Measurements from ENCODE around the gene AGER.

DNA sequence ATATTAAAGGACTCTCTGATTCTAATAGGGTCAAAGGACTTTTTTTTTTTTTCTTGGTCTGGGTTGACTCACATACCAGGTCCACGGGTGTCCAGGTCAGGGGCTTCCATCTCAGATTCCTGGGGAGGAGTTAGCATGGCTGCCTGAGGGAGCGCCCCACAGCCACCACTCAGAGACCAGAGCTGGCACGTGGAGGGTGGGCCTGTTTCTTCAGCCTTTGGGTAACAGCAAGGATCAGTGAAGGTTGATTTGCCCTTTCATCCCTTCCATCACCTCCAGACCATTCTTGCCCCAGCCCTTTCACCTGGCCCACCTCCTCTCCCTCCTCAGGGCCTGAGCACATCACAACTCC, 14.3 kb upstream of the AGER start:
- TF ChIP-seq POLR2A (IDR thresholded peaks at IDR 0.05) (no peak), POLR2AphosphoS5 (IDR thresholded peaks at IDR 0.05) (no peak)
- TF ChIP-seq, protein P1, sequence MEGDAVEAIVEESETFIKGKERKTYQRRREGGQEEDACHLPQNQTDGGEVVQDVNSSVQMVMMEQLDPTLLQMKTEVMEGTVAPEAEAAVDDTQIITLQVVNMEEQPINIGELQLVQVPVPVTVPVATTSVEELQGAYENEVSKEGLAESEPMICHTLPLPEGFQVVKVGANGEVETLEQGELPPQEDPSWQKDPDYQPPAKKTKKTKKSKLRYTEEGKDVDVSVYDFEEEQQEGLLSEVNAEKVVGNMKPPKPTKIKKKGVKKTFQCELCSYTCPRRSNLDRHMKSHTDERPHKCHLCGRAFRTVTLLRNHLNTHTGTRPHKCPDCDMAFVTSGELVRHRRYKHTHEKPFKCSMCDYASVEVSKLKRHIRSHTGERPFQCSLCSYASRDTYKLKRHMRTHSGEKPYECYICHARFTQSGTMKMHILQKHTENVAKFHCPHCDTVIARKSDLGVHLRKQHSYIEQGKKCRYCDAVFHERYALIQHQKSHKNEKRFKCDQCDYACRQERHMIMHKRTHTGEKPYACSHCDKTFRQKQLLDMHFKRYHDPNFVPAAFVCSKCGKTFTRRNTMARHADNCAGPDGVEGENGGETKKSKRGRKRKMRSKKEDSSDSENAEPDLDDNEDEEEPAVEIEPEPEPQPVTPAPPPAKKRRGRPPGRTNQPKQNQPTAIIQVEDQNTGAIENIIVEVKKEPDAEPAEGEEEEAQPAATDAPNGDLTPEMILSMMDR (IDR thresholded peaks at IDR 0.05) = no peak
